Measurements from ENCODE around the gene PRDM4. TPM values are rescaled to one million over a fixed set of nuclear protein-coding genes. Genes with fewer than 3 reads are reported as not detected.
"Not testable (repeated sequence)": the region's sequence is repeated elsewhere in the genome, so short reads cannot be mapped to it uniquely, and the experiment has no call there.

The PRDM4 gene
- total RNA-seq, 5 donors from 2014 or later (not counting 1 experiment from before 2014, with no cell fraction given): 30.2 to 42.4 (median 40.0) TPM

DNA sequence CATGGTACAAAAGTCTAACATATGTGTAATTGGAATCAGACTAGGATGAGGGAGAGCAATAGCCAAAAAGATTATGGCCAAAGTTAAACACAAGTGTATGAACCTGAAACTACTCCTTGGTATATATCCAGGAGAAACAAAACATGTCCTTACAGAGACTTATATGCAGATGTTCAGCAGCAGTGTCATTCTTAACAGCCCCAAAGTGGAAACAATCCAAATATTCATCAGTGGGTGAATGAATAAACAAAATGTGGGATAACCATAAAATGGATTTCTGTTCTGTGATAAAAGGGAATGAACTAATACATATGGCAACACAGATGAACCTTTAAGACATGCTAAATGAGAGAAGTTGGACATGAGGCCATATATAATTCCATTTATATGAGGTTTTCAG, 45.2 kb downstream of the PRDM4 start:
- Mint-ChIP-seq H3K4me3 (no peak overlapping the region), H3K27ac (no peak overlapping the region), H3K4me1 (no peaks in the 10 kb centered on the region), H3K9me3 (no peaks in the 10 kb centered on the region), H3K36me3 (peaks cover 55% of the 10 kb centered on the region), H3K27me3 (no peaks in the 10 kb centered on the region)
- peaks cover under 1 to 43% of the 10 kb centered on the region in 2 donors for H3K36me3 ChIP-seq (ENCODE audit: control insufficient read depth in 2 of 2, extremely low read depth in 1 of 2, insufficient read depth in 1 of 2, low read length in 1 of 2)
- H3K27me3 ChIP-seq (replicated peaks in 1 of 2; ENCODE audit: control insufficient read depth in 2 of 2, extremely low read depth in 1 of 2, insufficient read depth in 2 of 2, low read length in 1 of 2): no peaks in the 10 kb centered on the region
- CTCF ChIA-PET: no interaction called here
- no peak overlapping the region for H3K27ac ChIP-seq (ENCODE audit: low read length)
- ATAC-seq (replicated peaks in 1 of 4) (no peak), DNase-seq (no peak)
- POLR2A ChIA-PET: no interaction called here
- H3K4me3 ChIP-seq (ENCODE audit: control insufficient read depth in 1 of 2, extremely low read depth in 1 of 2, low read length in 1 of 2): no peak overlapping the region
- no peaks in the 10 kb centered on the region for H3K4me1 ChIP-seq (ENCODE audit: control insufficient read depth in 1 of 2, extremely low read depth in 1 of 2, insufficient read depth in 2 of 2, low read length in 2 of 2)
- no peaks in the 10 kb centered on the region for H3K9me3 ChIP-seq

DNA sequence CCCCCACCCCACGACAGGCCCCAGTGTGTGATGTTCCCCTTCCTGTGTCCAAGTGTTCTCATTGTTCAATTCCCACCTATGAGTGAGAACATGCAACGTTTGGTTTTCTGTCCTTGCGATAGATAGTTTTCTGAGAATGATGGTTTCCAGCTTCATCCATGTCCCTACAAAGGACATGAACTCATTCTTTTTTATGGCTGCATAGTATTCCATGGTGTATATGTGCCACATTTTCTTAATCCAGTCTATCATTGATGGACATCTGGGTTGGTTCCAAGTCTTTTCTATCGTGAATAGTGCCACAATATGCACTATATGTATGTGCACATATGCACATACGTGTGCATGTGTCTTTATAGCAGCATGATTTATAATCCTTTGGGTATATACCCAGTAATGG, 55.4 kb downstream of the PRDM4 start:
- POLR2A ChIA-PET; H3K27ac ChIP-seq (ENCODE audit: low read length); H3K4me1 Mint-ChIP-seq; H3K4me1 ChIP-seq (ENCODE audit: control insufficient read depth in 1 of 2, extremely low read depth in 1 of 2, insufficient read depth in 2 of 2, low read length in 2 of 2); CTCF ChIA-PET; H3K4me3 Mint-ChIP-seq; DNase-seq; H3K27me3 ChIP-seq (replicated peaks in 1 of 2; ENCODE audit: control insufficient read depth in 2 of 2, extremely low read depth in 1 of 2, insufficient read depth in 2 of 2, low read length in 1 of 2); H3K9me3 ChIP-seq; H3K4me3 ChIP-seq (ENCODE audit: control insufficient read depth in 1 of 2, extremely low read depth in 1 of 2, low read length in 1 of 2); ATAC-seq (replicated peaks in 1 of 4); H3K27me3 Mint-ChIP-seq; H3K27ac Mint-ChIP-seq; H3K9me3 Mint-ChIP-seq: not testable (repeated sequence)
- H3K36me3 Mint-ChIP-seq: peaks cover 91% of the 10 kb centered on the region
- peaks cover 12 to 72% of the 10 kb centered on the region in 2 donors for H3K36me3 ChIP-seq (ENCODE audit: control insufficient read depth in 2 of 2, extremely low read depth in 1 of 2, insufficient read depth in 1 of 2, low read length in 1 of 2)
- no CpG with 5 or more reads among the region's 5 CpGs for WGBS (ENCODE audit: insufficient coverage)

DNA sequence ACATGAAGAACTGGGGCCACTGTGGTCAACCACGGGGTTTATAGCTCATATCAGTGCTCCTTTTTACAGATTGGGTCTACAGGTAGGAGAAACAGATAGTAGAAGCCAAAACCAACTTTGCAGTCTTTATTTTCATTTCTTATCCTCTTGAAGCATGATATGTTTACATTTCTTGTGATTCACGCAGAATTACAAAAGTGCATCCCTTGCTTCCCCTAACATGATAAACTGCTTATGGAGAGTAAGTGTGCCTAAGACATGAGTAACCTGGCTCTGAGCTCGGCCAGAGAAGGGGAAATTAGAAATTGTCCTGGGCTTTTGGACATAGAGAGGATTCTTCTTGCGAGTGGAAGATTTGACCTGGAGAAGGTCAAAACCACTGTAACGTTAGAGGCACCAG, 56.9 kb downstream of the PRDM4 start:
- H3K36me3 Mint-ChIP-seq: peaks cover 91% of the 10 kb centered on the region
- H3K9me3 ChIP-seq: no peaks in the 10 kb centered on the region
- H3K27ac Mint-ChIP-seq: no peak overlapping the region
- H3K36me3 ChIP-seq (ENCODE audit: control insufficient read depth in 2 of 2, extremely low read depth in 1 of 2, insufficient read depth in 1 of 2, low read length in 1 of 2): peaks cover 16 to 72% of the 10 kb centered on the region in 2 donors
- no peak for ATAC-seq (replicated peaks in 1 of 4)
- no peaks in the 10 kb centered on the region for H3K27me3 ChIP-seq (replicated peaks in 1 of 2; ENCODE audit: control insufficient read depth in 2 of 2, extremely low read depth in 1 of 2, insufficient read depth in 2 of 2, low read length in 1 of 2)
- H3K4me1 ChIP-seq (ENCODE audit: control insufficient read depth in 1 of 2, extremely low read depth in 1 of 2, insufficient read depth in 2 of 2, low read length in 2 of 2): no peaks in the 10 kb centered on the region
- 100% methylated on average over 1 of the region's 5 CpGs for WGBS (ENCODE audit: insufficient coverage)
- ChIA-PET CTCF (no interaction called here), POLR2A (no interaction called here)
- peaks cover 0 to 4% (median 2%) of the 10 kb centered on the region in 3 donors for H3K4me1 Mint-ChIP-seq
- H3K27me3 Mint-ChIP-seq: no peaks in the 10 kb centered on the region
- no peak overlapping the region for H3K27ac ChIP-seq (ENCODE audit: low read length)
- H3K4me3 Mint-ChIP-seq: no peak overlapping the region
- H3K4me3 ChIP-seq (ENCODE audit: control insufficient read depth in 1 of 2, extremely low read depth in 1 of 2, low read length in 1 of 2): no peak overlapping the region
- H3K9me3 Mint-ChIP-seq: peaks cover 3 to 4% (median 4%) of the 10 kb centered on the region in 3 donors
- DNase-seq: no peak

DNA sequence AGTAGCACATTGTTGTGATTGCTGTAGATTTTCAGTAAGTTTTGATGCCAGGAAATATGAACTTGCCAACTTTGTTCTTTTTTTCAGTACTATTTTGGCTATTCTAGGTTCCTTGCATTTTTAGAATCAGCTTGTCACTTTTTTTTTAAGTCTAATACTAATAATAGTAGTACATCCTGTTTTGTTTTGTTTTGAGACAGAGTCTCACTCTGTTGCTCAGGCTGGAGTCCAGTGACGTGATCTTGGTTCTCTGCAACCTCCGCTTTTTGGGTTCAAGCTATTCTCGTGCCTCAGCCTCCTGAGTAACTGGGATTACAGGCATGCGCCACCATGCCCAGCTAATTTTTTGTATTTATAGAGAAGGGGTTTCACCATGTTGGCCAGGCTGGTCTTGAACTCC, 58.8 kb downstream of the PRDM4 start:
- CTCF ChIA-PET: no interaction called here
- H3K4me1 ChIP-seq (ENCODE audit: control insufficient read depth in 1 of 2, extremely low read depth in 1 of 2, insufficient read depth in 2 of 2, low read length in 2 of 2): no peaks in the 10 kb centered on the region
- 97% methylated on average over 4 of the region's 4 CpGs for WGBS (ENCODE audit: insufficient coverage)
- Mint-ChIP-seq H3K36me3 (peaks cover 80% of the 10 kb centered on the region), H3K4me1 (peaks cover 0 to 2% (median 0%) of the 10 kb centered on the region in 3 donors), H3K9me3 (peaks cover 3 to 4% (median 4%) of the 10 kb centered on the region in 3 donors), H3K4me3 (no peak overlapping the region), H3K27me3 (no peaks in the 10 kb centered on the region), H3K27ac (no peak overlapping the region)
- H3K27me3 ChIP-seq (replicated peaks in 1 of 2; ENCODE audit: control insufficient read depth in 2 of 2, extremely low read depth in 1 of 2, insufficient read depth in 2 of 2, low read length in 1 of 2): no peaks in the 10 kb centered on the region
- no peaks in the 10 kb centered on the region for H3K9me3 ChIP-seq
- H3K4me3 ChIP-seq (ENCODE audit: control insufficient read depth in 1 of 2, extremely low read depth in 1 of 2, low read length in 1 of 2): no peak overlapping the region
- no peak for DNase-seq
- no peak for ATAC-seq (replicated peaks in 1 of 4)
- no peak overlapping the region for H3K27ac ChIP-seq (ENCODE audit: low read length)
- POLR2A ChIA-PET: no interaction called here
- H3K36me3 ChIP-seq (ENCODE audit: control insufficient read depth in 2 of 2, extremely low read depth in 1 of 2, insufficient read depth in 1 of 2, low read length in 1 of 2): peaks cover 23 to 78% of the 10 kb centered on the region in 2 donors

DNA sequence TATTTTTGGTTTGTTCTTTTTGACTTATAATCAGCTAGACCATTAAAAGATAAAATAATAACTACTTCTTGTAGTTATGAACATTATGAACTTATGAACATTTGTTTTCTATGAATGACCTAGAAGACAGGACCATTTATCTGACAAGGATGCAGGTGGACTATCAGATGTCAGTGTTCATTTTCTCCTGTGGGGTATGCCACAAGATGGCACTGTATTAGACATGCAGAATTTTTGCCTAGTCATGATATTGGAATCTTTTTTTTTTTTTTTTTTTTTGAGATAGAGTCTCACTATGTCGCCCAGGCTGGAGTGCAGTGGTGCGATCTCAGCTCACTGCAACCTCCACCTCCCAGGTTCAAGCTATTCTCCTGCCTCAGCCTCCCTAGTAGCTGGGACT, 65.2 kb downstream of the PRDM4 start:
- not testable (repeated sequence) for H3K27me3 ChIP-seq (replicated peaks in 1 of 2; ENCODE audit: control insufficient read depth in 2 of 2, extremely low read depth in 1 of 2, insufficient read depth in 2 of 2, low read length in 1 of 2); H3K4me1 ChIP-seq (ENCODE audit: control insufficient read depth in 1 of 2, extremely low read depth in 1 of 2, insufficient read depth in 2 of 2, low read length in 2 of 2); H3K9me3 Mint-ChIP-seq; H3K27me3 Mint-ChIP-seq; H3K27ac ChIP-seq (ENCODE audit: low read length); H3K9me3 ChIP-seq; H3K27ac Mint-ChIP-seq; H3K4me3 Mint-ChIP-seq; H3K4me1 Mint-ChIP-seq; ATAC-seq (replicated peaks in 1 of 4); H3K4me3 ChIP-seq (ENCODE audit: control insufficient read depth in 1 of 2, extremely low read depth in 1 of 2, low read length in 1 of 2); DNase-seq
- peaks cover 65% of the 10 kb centered on the region for H3K36me3 Mint-ChIP-seq
- peaks cover 20 to 92% of the 10 kb centered on the region in 2 donors for H3K36me3 ChIP-seq (ENCODE audit: control insufficient read depth in 2 of 2, extremely low read depth in 1 of 2, insufficient read depth in 1 of 2, low read length in 1 of 2)
- CTCF ChIA-PET: interaction anchor here in 1 of 2 donors (0.7 to 1.3 kb wide), 2 partner anchors 19 to 538 kb away, joined by 5 to 7 read pairs; no protein-coding TSS in a partner anchor
- no CpG with 5 or more reads among the region's 2 CpGs for WGBS (ENCODE audit: insufficient coverage)
- POLR2A ChIA-PET: interaction anchor here in 1 of 2 donors (0.6 kb wide), 1 partner anchor 48 kb away, joined by 4 read pairs; no protein-coding TSS in a partner anchor

DNA sequence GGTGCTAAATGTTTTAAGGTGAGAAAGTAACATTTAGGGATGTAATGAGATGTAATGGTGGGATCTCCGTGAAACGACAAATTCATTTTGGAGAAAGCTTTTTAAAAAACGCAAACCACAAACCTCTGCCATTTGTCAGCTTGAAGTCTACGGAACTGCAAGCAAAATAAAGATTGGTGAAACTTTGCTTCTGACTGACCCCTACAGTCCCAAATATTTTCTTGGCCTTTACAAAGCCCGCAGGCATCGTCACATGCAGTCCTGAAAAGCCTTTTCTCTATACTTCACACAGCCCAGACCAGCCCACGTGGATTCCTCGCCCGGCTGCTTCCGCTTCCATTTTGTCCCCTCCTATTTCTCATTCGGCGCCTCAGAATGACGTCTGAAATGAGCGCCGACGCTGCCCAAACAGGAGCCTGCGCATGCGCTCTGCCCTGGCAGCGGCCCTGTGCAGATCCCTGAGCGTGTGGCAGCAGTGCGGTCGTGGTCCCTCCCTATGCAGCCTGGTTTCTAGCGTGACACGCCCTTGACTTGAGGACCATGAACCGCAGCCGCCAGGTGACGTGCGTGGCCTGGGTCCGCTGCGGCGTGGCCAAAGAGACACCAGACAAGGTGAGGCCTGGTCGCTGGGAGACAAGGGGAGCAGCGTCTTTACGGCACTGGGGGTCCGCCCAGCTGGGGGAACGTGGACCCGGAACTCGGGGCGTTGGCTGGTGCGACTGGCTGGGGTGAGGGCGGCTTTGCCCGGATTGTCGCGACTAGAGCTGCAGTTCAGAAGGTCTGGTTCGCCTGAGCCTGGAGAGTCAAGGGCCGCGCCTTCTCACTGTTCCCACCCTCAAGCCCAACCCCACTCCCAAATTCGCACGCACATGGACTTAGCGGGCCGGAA, 75.3 kb downstream of the PRDM4 start, which contains the start of gene PWP1:
Gene PWP1 (plus strand): TSS at position 440 of the 889 bp plus-strand sequence. CDS start 101 bp downstream, at position 541.
- peaks cover 19% of the 10 kb centered on the region for H3K36me3 Mint-ChIP-seq
- Histone ChIP-seq H3K36me3 (ENCODE audit: control insufficient read depth in 2 of 2, extremely low read depth in 1 of 2, insufficient read depth in 1 of 2, low read length in 1 of 2) (peaks cover 3 to 26% of the 10 kb centered on the region in 2 donors), H3K27ac (ENCODE audit: low read length) (peak within 1 kb of the TSS; percentile 63), H3K27me3 (replicated peaks in 1 of 2; ENCODE audit: control insufficient read depth in 2 of 2, extremely low read depth in 1 of 2, insufficient read depth in 2 of 2, low read length in 1 of 2) (no peaks in the 10 kb centered on the region), H3K4me3 (ENCODE audit: control insufficient read depth in 1 of 2, extremely low read depth in 1 of 2, low read length in 1 of 2) (peak within 1 kb of the TSS; percentile 86 to 89), H3K9me3 (no peaks in the 10 kb centered on the region), H3K4me1 (ENCODE audit: control insufficient read depth in 1 of 2, extremely low read depth in 1 of 2, insufficient read depth in 2 of 2, low read length in 2 of 2) (peaks cover 7 to 19% of the 10 kb centered on the region in 2 experiments)
- no peaks in the 10 kb centered on the region for H3K27me3 Mint-ChIP-seq
- peaks cover 31 to 37% (median 36%) of the 10 kb centered on the region in 3 donors for H3K4me1 Mint-ChIP-seq
- DNase-seq: peak; percentile 89 to 99 (median 93)
- peak within 1 kb of the TSS; percentile 91 to 98 (median 97) for H3K4me3 Mint-ChIP-seq
- H3K9me3 Mint-ChIP-seq: no peaks in the 10 kb centered on the region
- CTCF ChIA-PET: interaction anchor here in 1 of 2 donors (0.6 to 1.4 kb wide), 2 partner anchors 10 to 15 kb away, joined by 4 read pairs; no protein-coding TSS in a partner anchor
- POLR2A ChIA-PET: interaction anchor here (0.6 to 0.7 kb wide), 3 partner anchors 311 to 1059 kb away, joined by 4 to 7 read pairs (median 6); no protein-coding TSS in a partner anchor
- 0% methylated on average over 40 of the region's 51 CpGs for WGBS (ENCODE audit: insufficient coverage)
- H3K27ac Mint-ChIP-seq: peak within 1 kb of the TSS; percentile 96 to 98
- ATAC-seq (replicated peaks in 1 of 4): peak; percentile 89 to 91 (median 90)

Measured in T-cell (primary cell).